B cell (primary cell): ENCODE measurements around the gene TPO.

ENCODE experiments used
- EZH2 ChIP-seq: IDR thresholded peaks from 2 replicates; pipeline ENCODE4 v1.6.1; 2012; ENCODE audit warnings: borderline replicate concordance, low read depth, mild to moderate bottlenecking, moderate library complexity, low read length; ENCODE audit not compliant: insufficient read depth, poor library complexity, severe bottlenecking
- TF ChIP-seq, protein P1 (sequence below): fragments of 200-600 bp; IDR thresholded peaks from one replicate; pipeline ENCODE4 v1.8.0; 2022; ENCODE audit warnings: antibody characterized with exemption, mild to moderate bottlenecking

- TF ChIP-seq, protein P1, sequence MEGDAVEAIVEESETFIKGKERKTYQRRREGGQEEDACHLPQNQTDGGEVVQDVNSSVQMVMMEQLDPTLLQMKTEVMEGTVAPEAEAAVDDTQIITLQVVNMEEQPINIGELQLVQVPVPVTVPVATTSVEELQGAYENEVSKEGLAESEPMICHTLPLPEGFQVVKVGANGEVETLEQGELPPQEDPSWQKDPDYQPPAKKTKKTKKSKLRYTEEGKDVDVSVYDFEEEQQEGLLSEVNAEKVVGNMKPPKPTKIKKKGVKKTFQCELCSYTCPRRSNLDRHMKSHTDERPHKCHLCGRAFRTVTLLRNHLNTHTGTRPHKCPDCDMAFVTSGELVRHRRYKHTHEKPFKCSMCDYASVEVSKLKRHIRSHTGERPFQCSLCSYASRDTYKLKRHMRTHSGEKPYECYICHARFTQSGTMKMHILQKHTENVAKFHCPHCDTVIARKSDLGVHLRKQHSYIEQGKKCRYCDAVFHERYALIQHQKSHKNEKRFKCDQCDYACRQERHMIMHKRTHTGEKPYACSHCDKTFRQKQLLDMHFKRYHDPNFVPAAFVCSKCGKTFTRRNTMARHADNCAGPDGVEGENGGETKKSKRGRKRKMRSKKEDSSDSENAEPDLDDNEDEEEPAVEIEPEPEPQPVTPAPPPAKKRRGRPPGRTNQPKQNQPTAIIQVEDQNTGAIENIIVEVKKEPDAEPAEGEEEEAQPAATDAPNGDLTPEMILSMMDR = no peak
- no peak for TF ChIP-seq EZH2
Measured at GRCh38 chr2:1495676-1496358, 82.6 kb downstream of the TPO start.
